ENCODE measurements around the gene CAMTA1.
A peak's percentile ranks its signal among the peaks of the same experiment; 100 is the strongest.

The CAMTA1 gene

GRCh38 chr1:7010534-7011200 lies 225.4 kb downstream of the CAMTA1 start:
- DNase-seq = no peak

- no peak for DNase-seq
Observed at GRCh38 chr1:7011826-7012225, 226.6 kb downstream of the CAMTA1 start.

GRCh38 chr1:7012461-7012924 lies 227.2 kb downstream of the CAMTA1 start:
- DNase-seq = no peak

GRCh38 chr1:7013833-7014639 lies 228.8 kb downstream of the CAMTA1 start:
- DNase-seq = no peak

GRCh38 chr1:7014640-7014930 lies 229.3 kb downstream of the CAMTA1 start:
- DNase-seq = no peak

GRCh38 chr1:7015022-7015421 lies 229.8 kb downstream of the CAMTA1 start:
- no peak for DNase-seq

- DNase-seq = no peak
Observed at GRCh38 chr1:7018351-7018750, 233.1 kb downstream of the CAMTA1 start.

- no peak for DNase-seq
Observed at GRCh38 chr1:7018826-7019225, 233.6 kb downstream of the CAMTA1 start.

- DNase-seq = no peak
Observed at GRCh38 chr1:7019510-7019909, 234.3 kb downstream of the CAMTA1 start.

- DNase-seq = no peak
Observed at GRCh38 chr1:7022058-7022457, 236.8 kb downstream of the CAMTA1 start.

- DNase-seq = no peak
Observed at GRCh38 chr1:7025013-7025412, 239.8 kb downstream of the CAMTA1 start.

- no peak for DNase-seq
Observed at GRCh38 chr1:7026169-7026568, 240.9 kb downstream of the CAMTA1 start.

GRCh38 chr1:7032992-7033391 lies 247.7 kb downstream of the CAMTA1 start:
- no peak for DNase-seq

GRCh38 chr1:7036386-7036785 lies 251.1 kb downstream of the CAMTA1 start:
- no peak for DNase-seq

- no peak for DNase-seq
Observed at GRCh38 chr1:7039590-7040220, 254.5 kb downstream of the CAMTA1 start.

- no peak for DNase-seq
Observed at GRCh38 chr1:7040969-7041695, 255.9 kb downstream of the CAMTA1 start.

- DNase-seq = peak; percentile 33
Observed at GRCh38 chr1:7042322-7043190, 257.3 kb downstream of the CAMTA1 start.

- DNase-seq = no peak
Observed at GRCh38 chr1:7043191-7043549, 257.9 kb downstream of the CAMTA1 start.

- no peak for DNase-seq
Observed at GRCh38 chr1:7043719-7044535, 258.7 kb downstream of the CAMTA1 start.

GRCh38 chr1:7045897-7046296 lies 260.6 kb downstream of the CAMTA1 start:
- no peak for DNase-seq

- DNase-seq = peak; percentile 79
Observed at GRCh38 chr1:7046314-7046713, 261.1 kb downstream of the CAMTA1 start.
